OCI-LY7 (cell line): ENCODE data around the gene SH3PXD2A.

Experiments used
- EZH2phosphoT487 ChIP-seq: fragments of 200-600 bp; sonication (generic); IDR thresholded peaks from 2 replicates; pipeline ENCODE4 v1.6.1; 2018; ENCODE audit warnings: low read depth, borderline replicate concordance, mild to moderate bottlenecking, mixed run types, antibody characterized with exemption, low read length, moderate library complexity, mixed read lengths
- TF ChIP-seq, protein P1 (sequence below): fragments of 200-600 bp; sonication (generic); conservative IDR thresholded peaks from 2 replicates; pipeline ENCODE4 v1.5.1; 2014; ENCODE audit warnings: mild to moderate bottlenecking, antibody characterized with exemption, low read length, moderate library complexity, mixed read lengths

DNA sequence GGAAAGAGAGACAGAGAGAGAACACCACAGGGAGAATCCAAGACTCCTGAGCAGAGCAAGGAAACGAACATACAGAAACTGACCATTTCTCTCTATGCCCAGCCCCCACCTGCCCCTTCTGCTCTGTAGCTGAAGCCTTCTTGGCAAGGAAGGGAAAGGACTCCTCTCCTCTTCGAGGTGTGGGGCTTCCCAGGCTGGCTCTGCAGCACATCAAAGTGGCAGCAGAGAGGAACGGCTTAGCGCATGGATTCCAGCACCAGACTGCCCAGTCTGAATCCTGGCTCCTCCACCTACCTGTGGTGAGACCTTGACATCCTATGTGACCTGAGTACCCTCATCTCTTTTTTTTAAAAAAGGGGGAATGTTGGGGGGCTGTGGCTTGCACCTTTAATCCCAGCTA, 69.4 kb downstream of the SH3PXD2A start:
- TF ChIP-seq, protein P1, sequence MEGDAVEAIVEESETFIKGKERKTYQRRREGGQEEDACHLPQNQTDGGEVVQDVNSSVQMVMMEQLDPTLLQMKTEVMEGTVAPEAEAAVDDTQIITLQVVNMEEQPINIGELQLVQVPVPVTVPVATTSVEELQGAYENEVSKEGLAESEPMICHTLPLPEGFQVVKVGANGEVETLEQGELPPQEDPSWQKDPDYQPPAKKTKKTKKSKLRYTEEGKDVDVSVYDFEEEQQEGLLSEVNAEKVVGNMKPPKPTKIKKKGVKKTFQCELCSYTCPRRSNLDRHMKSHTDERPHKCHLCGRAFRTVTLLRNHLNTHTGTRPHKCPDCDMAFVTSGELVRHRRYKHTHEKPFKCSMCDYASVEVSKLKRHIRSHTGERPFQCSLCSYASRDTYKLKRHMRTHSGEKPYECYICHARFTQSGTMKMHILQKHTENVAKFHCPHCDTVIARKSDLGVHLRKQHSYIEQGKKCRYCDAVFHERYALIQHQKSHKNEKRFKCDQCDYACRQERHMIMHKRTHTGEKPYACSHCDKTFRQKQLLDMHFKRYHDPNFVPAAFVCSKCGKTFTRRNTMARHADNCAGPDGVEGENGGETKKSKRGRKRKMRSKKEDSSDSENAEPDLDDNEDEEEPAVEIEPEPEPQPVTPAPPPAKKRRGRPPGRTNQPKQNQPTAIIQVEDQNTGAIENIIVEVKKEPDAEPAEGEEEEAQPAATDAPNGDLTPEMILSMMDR: no peak
- no peak for TF ChIP-seq EZH2phosphoT487
